HG03108 (cell line): ENCODE data around the gene TSHZ2.
"Not testable (repeated sequence)": the region's sequence is repeated elsewhere in the genome, so short reads cannot be mapped to it uniquely, and the experiment has no call there.

ENCODE experiments used
- ATAC-seq: cut with Tn5 transposase; IDR thresholded peaks from one replicate; pipeline ENCODE4 v1.9.1; 2021; ENCODE audit warnings: moderate library complexity; ENCODE audit not compliant: unreplicated experiment

Gene TSHZ2

GRCh38 chr20:53428588-53428987, 456.4 kb downstream of the TSHZ2 start:
- ATAC-seq = no peak

- ATAC-seq = no peak
Observed at GRCh38 chr20:53428996-53429395, 456.8 kb downstream of the TSHZ2 start.

GRCh38 chr20:53434662-53435061, 462.5 kb downstream of the TSHZ2 start:
- ATAC-seq = no peak

- not testable (repeated sequence) for ATAC-seq
Observed at GRCh38 chr20:53436927-53437326, 464.8 kb downstream of the TSHZ2 start.

- no peak for ATAC-seq
Observed at GRCh38 chr20:53438368-53438767, 466.2 kb downstream of the TSHZ2 start.

GRCh38 chr20:53439046-53439445, 466.9 kb downstream of the TSHZ2 start:
- no peak for ATAC-seq

GRCh38 chr20:53439616-53440015, 467.5 kb downstream of the TSHZ2 start:
- no peak for ATAC-seq

GRCh38 chr20:53444401-53445149, 472.4 kb downstream of the TSHZ2 start:
- no peak for ATAC-seq

- no peak for ATAC-seq
Observed at GRCh38 chr20:53445321-53445731, 473.2 kb downstream of the TSHZ2 start.

GRCh38 chr20:53445932-53446331, 473.8 kb downstream of the TSHZ2 start:
- no peak for ATAC-seq

- ATAC-seq = no peak
Observed at GRCh38 chr20:53447316-53447715, 475.2 kb downstream of the TSHZ2 start.

GRCh38 chr20:53448426-53448825, 476.3 kb downstream of the TSHZ2 start:
- no peak for ATAC-seq

- ATAC-seq = no peak
Observed at GRCh38 chr20:53448875-53449274, 476.7 kb downstream of the TSHZ2 start.

- ATAC-seq = no peak
Observed at GRCh38 chr20:53453076-53453475, 480.9 kb downstream of the TSHZ2 start.

- no peak for ATAC-seq
Observed at GRCh38 chr20:53454675-53455276, 482.6 kb downstream of the TSHZ2 start.

GRCh38 chr20:53463101-53463972, 491.2 kb downstream of the TSHZ2 start:
- ATAC-seq = no peak

- ATAC-seq = no peak
Observed at GRCh38 chr20:53466279-53466678, 494.1 kb downstream of the TSHZ2 start.

GRCh38 chr20:53468587-53468986, 496.4 kb downstream of the TSHZ2 start:
- no peak for ATAC-seq

- ATAC-seq = not testable (repeated sequence)
Observed at GRCh38 chr20:53472859-53473258, 500.7 kb downstream of the TSHZ2 start.

GRCh38 chr20:53480913-53481312, 508.8 kb downstream of the TSHZ2 start:
- no peak for ATAC-seq

GRCh38 chr20:53487461-53488200, 515.5 kb downstream of the TSHZ2 start:
- ATAC-seq = no peak
